ENCODE data around the gene NEMF.

- TF ChIP-seq CTCF (conservative IDR thresholded peaks at IDR 0.05) = no peak; the same call in 1 of the 2 replicates
- TF ChIP-seq EZH2 (IDR thresholded peaks at IDR 0.05; ENCODE audit: low read depth) = no peak
Observed at GRCh38 chr14:49892636-49893308, 40.2 kb upstream of the NEMF start, which contains the start of gene ARF6.
